H9 (cell line): Measurements from ENCODE around the gene CCDC91. TPM values are rescaled to one million over a fixed set of nuclear protein-coding genes. Genes with fewer than 3 reads are reported as not detected.

ENCODE experiments used
- DNase-seq: peaks from one replicate; pipeline ENCODE4 v3.0.0-alpha.2; 2017
- H2AFZ ChIP-seq: one replicate; pipeline ENCODE4 v1.6.1; 2013; ENCODE audit warnings: mild to moderate bottlenecking, low read length, control low read depth, moderate library complexity
- H2AK5ac ChIP-seq: 2 replicates; pipeline ENCODE4 v1.6.1; 2013; ENCODE audit warnings: low read length, control low read depth, mixed read lengths; ENCODE audit not compliant: insufficient read length
- H2BK120ac ChIP-seq: one replicate; pipeline ENCODE4 v1.6.1; 2013; ENCODE audit warnings: low read depth, mild to moderate bottlenecking, low read length, control low read depth, inconsistent platforms; ENCODE audit not compliant: poor library complexity, severe bottlenecking
- H2BK12ac ChIP-seq: 2 replicates; pipeline ENCODE4 v1.6.1; 2013; ENCODE audit warnings: low read length, control low read depth, mixed read lengths, low read depth; ENCODE audit not compliant: insufficient read length
- H2BK15ac ChIP-seq: 2 replicates; pipeline ENCODE4 v1.6.1; 2013; ENCODE audit warnings: low read depth, low read length, control low read depth
- H2BK20ac ChIP-seq: one replicate; pipeline ENCODE4 v1.6.1; 2013; ENCODE audit warnings: low read depth, mild to moderate bottlenecking, low read length, control low read depth, inconsistent platforms; ENCODE audit not compliant: poor library complexity, severe bottlenecking
- H2BK5ac ChIP-seq: 2 replicates; pipeline ENCODE4 v1.6.1; 2013; ENCODE audit warnings: low read length, control low read depth, mixed read lengths; ENCODE audit not compliant: insufficient read length
- H3K14ac ChIP-seq: 2 replicates; pipeline ENCODE4 v1.6.1; 2013; ENCODE audit warnings: low read length, control low read depth; ENCODE audit not compliant: insufficient read depth
- H3K18ac ChIP-seq: 2 replicates; pipeline ENCODE4 v1.6.1; 2013; ENCODE audit warnings: low read depth, mild to moderate bottlenecking, mixed read lengths, low read length, control low read depth; ENCODE audit not compliant: insufficient read length
- H3K23ac ChIP-seq: 2 replicates; pipeline ENCODE4 v1.6.1; 2013; ENCODE audit warnings: low read length, control low read depth, mixed read lengths, low read depth; ENCODE audit not compliant: insufficient read length
- H3K23me2 ChIP-seq: 2 replicates; pipeline ENCODE4 v1.6.1; 2013; ENCODE audit warnings: low read depth, mild to moderate bottlenecking, mixed read lengths, low read length, control low read depth; ENCODE audit not compliant: insufficient read length, poor library complexity, severe bottlenecking
- H3K27ac ChIP-seq: 2 replicates; pipeline ENCODE4 v1.5.1; 2013; ENCODE audit warnings: low read length, control low read depth, mixed read lengths, low read depth; ENCODE audit not compliant: insufficient read length
- H3K27me3 ChIP-seq: 2 replicates; pipeline ENCODE4 v1.6.1; 2013; ENCODE audit warnings: low read length, control low read depth, inconsistent platforms; ENCODE audit not compliant: insufficient read depth
- H3K4ac ChIP-seq: 2 replicates; pipeline ENCODE4 v1.6.1; 2013; ENCODE audit warnings: low read depth, mild to moderate bottlenecking, control low read depth, inconsistent platforms, low read length, moderate library complexity
- H3K4me1 ChIP-seq: 2 replicates; pipeline ENCODE4 v1.6.1; 2013; ENCODE audit warnings: low read length, control low read depth, inconsistent platforms; ENCODE audit not compliant: insufficient read depth
- H3K4me2 ChIP-seq: 2 replicates; pipeline ENCODE4 v1.6.1; 2013; ENCODE audit warnings: low read length, control low read depth, mixed read lengths; ENCODE audit not compliant: insufficient read length, insufficient read depth
- H3K56ac ChIP-seq: 2 replicates; pipeline ENCODE4 v1.6.1; 2013; ENCODE audit warnings: low read depth, mild to moderate bottlenecking, mixed read lengths, low read length, control low read depth; ENCODE audit not compliant: insufficient read length
- H3K79me1 ChIP-seq: 2 replicates; pipeline ENCODE4 v1.6.1; 2013; ENCODE audit warnings: low read depth, mild to moderate bottlenecking, moderate library complexity, low read length, control low read depth, inconsistent platforms; ENCODE audit not compliant: insufficient read depth, poor library complexity, severe bottlenecking
- H3K79me2 ChIP-seq: 2 replicates; pipeline ENCODE4 v1.6.1; 2013; ENCODE audit warnings: low read length, control low read depth, inconsistent platforms; ENCODE audit not compliant: insufficient read depth
- H3K9ac ChIP-seq: 2 replicates; pipeline ENCODE4 v1.6.1; 2013; ENCODE audit warnings: low read length, control low read depth, mixed read lengths; ENCODE audit not compliant: insufficient read length; ENCODE audit errors: extremely low read depth
- H3K9me3 ChIP-seq: one replicate; pipeline ENCODE4 v1.6.1; 2013; ENCODE audit warnings: low read depth, low read length, inconsistent platforms; ENCODE audit not compliant: control insufficient read depth
- H3T11ph ChIP-seq: one replicate; pipeline ENCODE4 v1.6.1; 2013; ENCODE audit warnings: mild to moderate bottlenecking, low read length, control low read depth, inconsistent platforms
- H4K20me1 ChIP-seq: one replicate; pipeline ENCODE4 v1.6.1; 2013; ENCODE audit not compliant: control insufficient read depth, insufficient read length, insufficient read depth
- H4K5ac ChIP-seq: 2 replicates; pipeline ENCODE4 v1.6.1; 2013; ENCODE audit warnings: low read depth, mild to moderate bottlenecking, mixed read lengths, low read length, control low read depth; ENCODE audit not compliant: insufficient read length
- H4K8ac ChIP-seq: replicated peaks from 2 replicates; pipeline ENCODE4 v1.6.1; 2013; ENCODE audit warnings: low read length, control low read depth, mixed read lengths, low read depth; ENCODE audit not compliant: insufficient read length
- H4K91ac ChIP-seq: 2 replicates; pipeline ENCODE4 v1.6.1; 2013; ENCODE audit warnings: low read depth, mild to moderate bottlenecking, moderate library complexity, mixed read lengths, low read length, control low read depth; ENCODE audit not compliant: insufficient read length
- H3K27ac Mint-ChIP-seq, 3 experiments: 2 replicates in 2 of 3; 3 replicates in 1 of 3; pipeline ENCODE4 v1.8.0; 2020 to 2021; ENCODE audit warnings: mixed read lengths in 3 of 3, mild to moderate bottlenecking in 1 of 3, moderate library complexity in 1 of 3
- H3K27me3 Mint-ChIP-seq: 2 replicates; pipeline ENCODE4 v1.8.0; 2021; ENCODE audit warnings: low read depth, mild to moderate bottlenecking, moderate library complexity, mixed read lengths
- H3K36me3 Mint-ChIP-seq, 3 experiments: 2 replicates in 2 of 3; 3 replicates in 1 of 3; pipeline ENCODE4 v1.8.0; 2020 to 2021; ENCODE audit warnings: low read depth in 3 of 3, mixed read lengths in 3 of 3; ENCODE audit not compliant: insufficient read depth in 1 of 3
- H3K4me1 Mint-ChIP-seq, 2 experiments: 2 replicates each; pipeline ENCODE4 v1.8.0; 2020; ENCODE audit warnings: mixed read lengths in 2 of 2
- H3K4me3 Mint-ChIP-seq, 2 experiments: 2 replicates in 1 of 2; 3 replicates in 1 of 2; pipeline ENCODE4 v1.8.0; 2020 to 2021; ENCODE audit warnings: mild to moderate bottlenecking in 2 of 2, mixed read lengths in 2 of 2, moderate library complexity in 1 of 2
- H3K9me3 Mint-ChIP-seq, 2 experiments: 2 replicates in 1 of 2; 3 replicates in 1 of 2; pipeline ENCODE4 v1.8.0; 2020; ENCODE audit warnings: mild to moderate bottlenecking in 2 of 2, mixed read lengths in 2 of 2, moderate library complexity in 1 of 2
- CTCF ChIP-seq: fragments of 200-600 bp; sonication (generic); conservative IDR thresholded peaks from 3 replicates; pipeline ENCODE4 v1.8.0; 2021; ENCODE audit warnings: antibody characterized with exemption, mild to moderate bottlenecking
- WGBS: extraction: QIAGEN DNeasy Blood & Tissue Kit; methylation state at CpG from one replicate; pipeline ENCODE4 v1.1.7; 2013; ENCODE audit warnings: missing lambda C conversion rate, low lambda C conversion rate, mixed read lengths; ENCODE audit not compliant: insufficient read length; ENCODE audit errors: extremely low coverage; 5-methylcytosine and 5-hydroxymethylcytosine counted together
- total RNA-seq: library from RNA; stranded (reverse); gene quantifications from 2 replicates; pipeline ENCODE4 v1.2.1, GENCODE V29; 2021

Gene CCDC91
- total RNA-seq, 1 experiment from 2014 or later: 22.7 TPM

GRCh38 chr12:28227251-28227650, 37.0 kb downstream of the CCDC91 start:
- Histone ChIP-seq H3K79me2 (no peaks in the 10 kb centered on the region; the same call in 1 of the 2 replicates), H2BK5ac (no peak overlapping the region), H3K4me1 (peaks cover 2% of the 10 kb centered on the region; the same call in 1 of the 2 replicates), H2BK20ac (no peak overlapping the region), H3K18ac (no peak overlapping the region), H2BK120ac (no peak overlapping the region), H4K20me1 (no peaks in the 10 kb centered on the region), H3K9ac (no peak overlapping the region), H4K5ac (no peak overlapping the region), H4K91ac (no peak overlapping the region), H3T11ph (no peak overlapping the region), H3K14ac (no peak overlapping the region), H2BK15ac (no peak overlapping the region), H2AFZ (no peak overlapping the region), H4K8ac (no peak overlapping the region), H3K27ac (no peak overlapping the region), H3K9me3 (no peaks in the 10 kb centered on the region), H3K4ac (no peak overlapping the region), H3K23ac (no peak overlapping the region), H3K23me2 (no peaks in the 10 kb centered on the region), H3K56ac (no peak overlapping the region), H2BK12ac (no peak overlapping the region), H3K27me3 (no peaks in the 10 kb centered on the region), H2AK5ac (no peak overlapping the region), H3K79me1 (peaks cover 3% of the 10 kb centered on the region), H3K4me2 (no peak overlapping the region)
- Mint-ChIP-seq H3K27me3 (no peaks in the 10 kb centered on the region), H3K4me3 (no peak overlapping the region), H3K4me1 (peaks cover 12 to 13% of the 10 kb centered on the region in 2 experiments), H3K27ac (no peak overlapping the region; a peak in 1 of 7 replicates), H3K9me3 (peaks cover 0 to 4% of the 10 kb centered on the region in 2 experiments; a peak in 2 of 5 replicates), H3K36me3 (peaks cover 4 to 8% (median 5%) of the 10 kb centered on the region in 3 experiments; a peak in 4 of 7 replicates)
- no peak for TF ChIP-seq CTCF
- no peak for DNase-seq
- WGBS: no CpG with 5 or more reads among the region's 3 CpGs
